ENCODE data around the gene RBMS3. TPM values are rescaled to one million over a fixed set of nuclear protein-coding genes. Genes with fewer than 3 reads are reported as not detected.

The RBMS3 gene
- total RNA-seq, 1 donor from 2014 or later: 13.2 TPM

GRCh38 chr3:29690686-29691353 lies 409.9 kb downstream of the RBMS3 start:
- no peak for DNase-seq (ENCODE audit: low read depth)
- no peak overlapping the region for H3K4me3 ChIP-seq (ENCODE audit: low read depth, low read length)
- no peak for TF ChIP-seq CTCF (conservative IDR thresholded peaks at IDR 0.05; ENCODE audit: low read depth, low read length)

- DNase-seq (ENCODE audit: low read depth): peak; percentile 96
- H3K4me3 ChIP-seq (ENCODE audit: low read depth, low read length): no peak overlapping the region
- TF ChIP-seq CTCF (conservative IDR thresholded peaks at IDR 0.05; ENCODE audit: low read depth, low read length): no peak
Observed at GRCh38 chr3:29693863-29694262, 413.0 kb downstream of the RBMS3 start.

GRCh38 chr3:29694331-29694730 lies 413.5 kb downstream of the RBMS3 start:
- no peak for TF ChIP-seq CTCF (conservative IDR thresholded peaks at IDR 0.05; ENCODE audit: low read depth, low read length)
- no peak overlapping the region for H3K4me3 ChIP-seq (ENCODE audit: low read depth, low read length)
- DNase-seq (ENCODE audit: low read depth): no peak

- DNase-seq (ENCODE audit: low read depth): peak; percentile 84
- no peak overlapping the region for H3K4me3 ChIP-seq (ENCODE audit: low read depth, low read length)
- no peak for TF ChIP-seq CTCF (conservative IDR thresholded peaks at IDR 0.05; ENCODE audit: low read depth, low read length)
Observed at GRCh38 chr3:29694783-29695182, 413.9 kb downstream of the RBMS3 start.

GRCh38 chr3:29695201-29695600 lies 414.3 kb downstream of the RBMS3 start:
- no peak for TF ChIP-seq CTCF (conservative IDR thresholded peaks at IDR 0.05; ENCODE audit: low read depth, low read length)
- no peak overlapping the region for H3K4me3 ChIP-seq (ENCODE audit: low read depth, low read length)
- no peak for DNase-seq (ENCODE audit: low read depth)

GRCh38 chr3:29695643-29696198 lies 414.9 kb downstream of the RBMS3 start:
- TF ChIP-seq CTCF (conservative IDR thresholded peaks at IDR 0.05; ENCODE audit: low read depth, low read length): no peak
- no peak overlapping the region for H3K4me3 ChIP-seq (ENCODE audit: low read depth, low read length)
- no peak for DNase-seq (ENCODE audit: low read depth)

- TF ChIP-seq CTCF (conservative IDR thresholded peaks at IDR 0.05; ENCODE audit: low read depth, low read length): no peak
- DNase-seq (ENCODE audit: low read depth): no peak
- H3K4me3 ChIP-seq (ENCODE audit: low read depth, low read length): no peak overlapping the region
Observed at GRCh38 chr3:29696311-29696710, 415.4 kb downstream of the RBMS3 start.

Measured in epithelial cell of proximal tubule (primary cell).